DND-41 (cell line): Measurements from ENCODE around the gene CFAP92.

Source experiments
- ATAC-seq: fragments of 200-7000 bp; cut with Tn5 transposase; 3 replicates; pipeline ENCODE4 v1.9.1; 2021; ENCODE audit warnings: low read depth; ENCODE audit not compliant: insufficient read depth
- DNase-seq: peaks from one replicate; pipeline ENCODE4 v3.0.0-alpha.2; 2020
- H2AFZ ChIP-seq: 2 replicates; pipeline ENCODE4 v1.6.0; 2012; ENCODE audit warnings: low read depth, low read length
- H3K27ac ChIP-seq: 2 replicates; pipeline ENCODE4 v1.5.1; 2012; ENCODE audit warnings: low read length, inconsistent platforms
- H3K27me3 ChIP-seq: fragments of 200-600 bp; sonication (generic); 2 replicates; pipeline ENCODE4 v1.6.0; 2012; ENCODE audit warnings: low read length, mild to moderate bottlenecking, inconsistent platforms; ENCODE audit not compliant: insufficient read depth, poor library complexity
- H3K36me3 ChIP-seq: 2 replicates; pipeline ENCODE4 v1.5.1; 2012; ENCODE audit warnings: low read length, inconsistent platforms; ENCODE audit not compliant: insufficient read depth
- H3K4me1 ChIP-seq: 2 replicates; pipeline ENCODE4 v1.5.1; 2012; ENCODE audit warnings: mild to moderate bottlenecking, low read length; ENCODE audit not compliant: insufficient read depth
- H3K4me2 ChIP-seq: 2 replicates; pipeline ENCODE4 v1.6.0; 2012; ENCODE audit warnings: mild to moderate bottlenecking, moderate library complexity, low read length, inconsistent platforms; ENCODE audit not compliant: insufficient read depth
- H3K4me3 ChIP-seq, 2 experiments: fragments of 200-600 bp in 1 of 2; shearing (Covaris generic) in 1 of 2; 2 replicates each; pipeline ENCODE4 v1.5.1; 2012 to 2016; ENCODE audit warnings: inconsistent platforms in 2 of 2, low read length in 2 of 2, mild to moderate bottlenecking in 2 of 2, low read depth in 1 of 2, moderate library complexity in 1 of 2
- H3K79me2 ChIP-seq: 2 replicates; pipeline ENCODE4 v1.6.0; 2012; ENCODE audit warnings: low read length, inconsistent platforms; ENCODE audit not compliant: insufficient read depth
- H3K9ac ChIP-seq: 2 replicates; pipeline ENCODE4 v1.6.0; 2012; ENCODE audit warnings: low read depth, mild to moderate bottlenecking, inconsistent platforms, low read length, moderate library complexity
- H3K9me3 ChIP-seq: 2 replicates; pipeline ENCODE4 v1.5.1; 2012; ENCODE audit warnings: low read length, moderate library complexity, mild to moderate bottlenecking, inconsistent platforms; ENCODE audit not compliant: insufficient read depth, severe bottlenecking
- H4K20me1 ChIP-seq: 2 replicates; pipeline ENCODE4 v1.6.0; 2012; ENCODE audit warnings: low read length; ENCODE audit not compliant: insufficient read depth
- EZH2 ChIP-seq: IDR thresholded peaks from 3 replicates; pipeline ENCODE4 v1.6.1; 2012; ENCODE audit warnings: borderline replicate concordance, low read depth, mild to moderate bottlenecking, moderate library complexity, low read length, inconsistent platforms; ENCODE audit not compliant: severe bottlenecking
- TF ChIP-seq, protein P1 (sequence below): IDR thresholded peaks from 2 replicates; pipeline ENCODE4 v1.5.1; 2012; ENCODE audit warnings: borderline replicate concordance, low read length, moderate library complexity, mild to moderate bottlenecking; ENCODE audit not compliant: poor library complexity, severe bottlenecking; ENCODE audit errors: extremely low read depth

CFAP92 gene

DNA sequence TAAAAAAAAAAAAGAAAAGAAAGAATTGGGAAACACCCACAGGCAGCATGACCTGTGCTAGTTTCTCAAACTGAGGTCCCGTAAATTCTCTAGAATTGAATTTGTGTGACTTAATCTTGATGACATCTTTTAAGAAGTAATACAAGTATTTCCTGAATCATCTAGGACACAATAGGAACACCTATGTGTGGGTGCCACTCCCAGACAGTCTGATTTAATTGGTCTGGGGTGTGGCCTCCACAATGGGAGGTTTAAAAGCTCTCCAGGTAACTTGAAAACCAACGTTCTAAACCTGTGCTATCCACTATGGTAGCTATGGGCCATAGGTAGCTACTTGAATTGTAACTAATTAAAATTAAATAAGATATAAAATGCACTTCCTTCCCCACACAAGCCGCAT lies 28.1 kb downstream of the CFAP92 start:
- Histone ChIP-seq H3K4me1 (no peaks in the 10 kb centered on the region), H2AFZ (no peak overlapping the region), H3K4me3 (no peak overlapping the region), H3K27me3 (no peaks in the 10 kb centered on the region), H3K27ac (no peak overlapping the region), H3K79me2 (no peaks in the 10 kb centered on the region), H3K4me2 (no peak overlapping the region), H3K9ac (no peak overlapping the region), H4K20me1 (no peaks in the 10 kb centered on the region), H3K9me3 (no peaks in the 10 kb centered on the region), H3K36me3 (no peaks in the 10 kb centered on the region)
- TF ChIP-seq, protein P1, sequence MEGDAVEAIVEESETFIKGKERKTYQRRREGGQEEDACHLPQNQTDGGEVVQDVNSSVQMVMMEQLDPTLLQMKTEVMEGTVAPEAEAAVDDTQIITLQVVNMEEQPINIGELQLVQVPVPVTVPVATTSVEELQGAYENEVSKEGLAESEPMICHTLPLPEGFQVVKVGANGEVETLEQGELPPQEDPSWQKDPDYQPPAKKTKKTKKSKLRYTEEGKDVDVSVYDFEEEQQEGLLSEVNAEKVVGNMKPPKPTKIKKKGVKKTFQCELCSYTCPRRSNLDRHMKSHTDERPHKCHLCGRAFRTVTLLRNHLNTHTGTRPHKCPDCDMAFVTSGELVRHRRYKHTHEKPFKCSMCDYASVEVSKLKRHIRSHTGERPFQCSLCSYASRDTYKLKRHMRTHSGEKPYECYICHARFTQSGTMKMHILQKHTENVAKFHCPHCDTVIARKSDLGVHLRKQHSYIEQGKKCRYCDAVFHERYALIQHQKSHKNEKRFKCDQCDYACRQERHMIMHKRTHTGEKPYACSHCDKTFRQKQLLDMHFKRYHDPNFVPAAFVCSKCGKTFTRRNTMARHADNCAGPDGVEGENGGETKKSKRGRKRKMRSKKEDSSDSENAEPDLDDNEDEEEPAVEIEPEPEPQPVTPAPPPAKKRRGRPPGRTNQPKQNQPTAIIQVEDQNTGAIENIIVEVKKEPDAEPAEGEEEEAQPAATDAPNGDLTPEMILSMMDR: no peak
- no peak for TF ChIP-seq EZH2
- ATAC-seq (no peak), DNase-seq (no peak)

DNA sequence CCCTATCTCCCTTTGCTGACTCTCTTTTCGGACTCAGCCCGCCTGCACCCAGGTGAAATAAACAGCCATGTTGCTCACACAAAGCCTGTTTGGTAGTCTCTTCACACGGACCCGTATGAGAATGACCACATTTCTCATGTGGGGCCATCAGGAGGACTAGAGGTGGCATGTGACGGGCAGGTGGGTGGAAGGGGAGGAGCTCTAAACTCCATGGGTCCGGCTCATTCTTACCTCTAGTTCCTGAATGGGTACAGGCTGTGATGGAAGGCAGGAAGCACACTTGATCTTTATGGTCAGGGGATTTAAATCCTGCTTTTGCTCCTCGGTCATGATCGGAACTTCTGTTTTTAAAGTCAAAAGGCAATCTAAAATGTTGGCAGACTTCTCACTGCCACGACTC lies 28.6 kb downstream of the CFAP92 start:
- ATAC-seq (no peak), DNase-seq (no peak)
- TF ChIP-seq EZH2: no peak
- TF ChIP-seq, protein P1: no peak
- Histone ChIP-seq H3K36me3 (no peaks in the 10 kb centered on the region), H3K27me3 (no peaks in the 10 kb centered on the region), H3K4me2 (no peak overlapping the region), H2AFZ (no peak overlapping the region), H3K9me3 (no peaks in the 10 kb centered on the region), H3K79me2 (no peaks in the 10 kb centered on the region), H3K4me3 (no peak overlapping the region), H4K20me1 (no peaks in the 10 kb centered on the region), H3K27ac (no peak overlapping the region), H3K9ac (no peak overlapping the region), H3K4me1 (no peaks in the 10 kb centered on the region)

DNA sequence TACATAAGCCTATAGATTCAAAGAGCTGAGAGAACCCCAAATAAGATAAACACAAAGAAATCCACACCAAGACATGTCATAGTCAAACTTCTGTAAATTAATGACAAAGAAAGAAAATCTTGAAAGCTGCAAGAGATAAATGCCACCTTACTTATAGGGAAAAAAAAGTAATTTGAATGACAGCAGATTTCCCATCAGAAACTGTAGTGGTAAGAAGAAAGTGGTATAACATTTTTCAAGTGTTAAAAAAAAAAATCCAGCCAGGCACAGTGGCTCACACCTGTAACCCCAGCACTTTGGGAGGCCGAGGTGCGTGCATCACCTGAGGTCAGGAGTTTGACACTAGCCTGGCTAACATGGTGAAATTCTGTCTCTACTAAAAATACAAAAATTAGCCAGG lies 37.4 kb downstream of the CFAP92 start:
- DNase-seq: no peak
- Histone ChIP-seq H3K4me2 (no peak overlapping the region), H3K79me2 (no peaks in the 10 kb centered on the region), H3K36me3 (no peaks in the 10 kb centered on the region), H2AFZ (no peak overlapping the region), H3K27ac (no peak overlapping the region), H3K9ac (no peak overlapping the region), H3K4me3 (no peak overlapping the region), H3K27me3 (no peaks in the 10 kb centered on the region), H4K20me1 (no peaks in the 10 kb centered on the region), H3K4me1 (no peaks in the 10 kb centered on the region), H3K9me3 (no peaks in the 10 kb centered on the region)
- TF ChIP-seq, protein P1: no peak
- no peak for TF ChIP-seq EZH2
- no peak for ATAC-seq
